Activated CD4-positive, alpha-beta T cell treated with anti-CD3 and anti-CD28 coated beads, Interleukin-2, amount 10 ng/mL, durations not matched to agents 7 days and 5 days (primary cell): ENCODE measurements around the gene PPT2. TPM values are rescaled to one million over a fixed set of nuclear protein-coding genes. Genes with fewer than 3 reads are reported as not detected.
A peak's percentile ranks its signal among the peaks of the same experiment; 100 is the strongest.
"Not testable (repeated sequence)": the region's sequence is repeated elsewhere in the genome, so short reads cannot be mapped to it uniquely, and the experiment has no call there.

ENCODE experiments used
- CTCF ChIA-PET: fragments of 350-600 bp; sonication (Branson Sonifier 250); formaldehyde crosslinking; loops from one replicate; lab custom pipeline; 2021; ENCODE audit warnings: antibody characterized with exemption; lab: Charles Lee
- POLR2A ChIA-PET: fragments of 350-600 bp; sonication (Branson Sonifier 250); formaldehyde crosslinking; loops from one replicate; lab custom pipeline; 2021; ENCODE audit warnings: antibody characterized with exemption; lab: Charles Lee
- DNase-seq: peaks from one replicate; pipeline ENCODE4 v3.0.0-alpha.2; 2020
- H3K27ac Mint-ChIP-seq: one replicate; pipeline ENCODE4 v1.8.0; 2021; ENCODE audit warnings: mild to moderate bottlenecking, moderate library complexity, mixed read lengths
- H3K27me3 Mint-ChIP-seq: one replicate; pipeline ENCODE4 v1.8.0; 2021; ENCODE audit warnings: mixed read lengths
- H3K36me3 Mint-ChIP-seq: one replicate; pipeline ENCODE4 v1.8.0; 2021; ENCODE audit warnings: low read depth, mixed read lengths
- H3K4me1 Mint-ChIP-seq: one replicate; pipeline ENCODE4 v1.8.0; 2021; ENCODE audit warnings: mixed read lengths
- H3K4me3 Mint-ChIP-seq: one replicate; pipeline ENCODE4 v1.8.0; 2021; ENCODE audit warnings: mild to moderate bottlenecking, moderate library complexity, mixed read lengths
- H3K9me3 Mint-ChIP-seq: one replicate; pipeline ENCODE4 v1.8.0; 2021; ENCODE audit warnings: mixed read lengths
- total RNA-seq, 2 experiments: library from RNA; stranded (reverse); gene quantifications; one replicate each; pipeline ENCODE4 v1.2.3, GENCODE V29; 2021

PPT2 gene
- total RNA-seq, 2 experiments from 2014 or later: 8.3 to 9.2 TPM

- ChIA-PET CTCF (interaction anchor here (1.0 to 1.2 kb wide), 2 partner anchors 9 to 67 kb away, joined by 4 to 5 read pairs; partner anchors contain the start of gene FKBPL), POLR2A (no interaction called here)
- peaks cover 4% of the 10 kb centered on the region for H3K36me3 Mint-ChIP-seq
- peaks cover 31% of the 10 kb centered on the region for H3K4me1 Mint-ChIP-seq
- peak overlapping the region; percentile 91 for H3K4me3 Mint-ChIP-seq
- H3K27me3 Mint-ChIP-seq: no peaks in the 10 kb centered on the region
- no peak for DNase-seq
- H3K27ac Mint-ChIP-seq: peak overlapping the region; percentile 99
- no peaks in the 10 kb centered on the region for H3K9me3 Mint-ChIP-seq
These were observed 43.0 kb downstream of the PPT2 start for GRCh38 chr6:32196682-32197616.

- Mint-ChIP-seq H3K27me3 (no peaks in the 10 kb centered on the region), H3K27ac (peak overlapping the region; percentile 57), H3K4me1 (peaks cover 27% of the 10 kb centered on the region), H3K9me3 (no peaks in the 10 kb centered on the region), H3K4me3 (no peak overlapping the region), H3K36me3 (no peaks in the 10 kb centered on the region)
- POLR2A ChIA-PET: no interaction called here
- CTCF ChIA-PET: interaction anchor here (0.6 to 1.2 kb wide), 2 partner anchors 18 to 69 kb away, joined by 3 to 4 read pairs; partner anchors contain the start of gene FKBPL
- no peak for DNase-seq
These were observed 44.4 kb downstream of the PPT2 start for GRCh38 chr6:32198345-32198696.

GRCh38 chr6:32198866-32199265, 44.9 kb downstream of the PPT2 start:
- Mint-ChIP-seq H3K36me3 (no peaks in the 10 kb centered on the region), H3K27me3 (peaks cover 1% of the 10 kb centered on the region), H3K9me3 (no peaks in the 10 kb centered on the region), H3K4me3 (no peak overlapping the region), H3K27ac (no peak overlapping the region), H3K4me1 (peaks cover 21% of the 10 kb centered on the region)
- ChIA-PET CTCF (no interaction called here), POLR2A (no interaction called here)
- DNase-seq: no peak

GRCh38 chr6:32200711-32201475, 47.0 kb downstream of the PPT2 start:
- Mint-ChIP-seq H3K36me3 (no peaks in the 10 kb centered on the region), H3K9me3 (no peaks in the 10 kb centered on the region), H3K27ac (peak overlapping the region; percentile 57), H3K27me3 (peaks cover 8% of the 10 kb centered on the region), H3K4me3 (no peak overlapping the region), H3K4me1 (peaks cover 5% of the 10 kb centered on the region)
- CTCF ChIA-PET: no interaction called here
- DNase-seq: no peak
- POLR2A ChIA-PET: interaction anchor here (0.7 kb wide), 1 partner anchor 504 kb away, joined by 3 read pairs; no protein-coding TSS in a partner anchor

- ChIA-PET CTCF (interaction anchor here (0.6 to 1.3 kb wide), 2 partner anchors 23 to 706 kb away, joined by 3 to 4 read pairs; no protein-coding TSS in a partner anchor), POLR2A (no interaction called here)
- Mint-ChIP-seq H3K4me3 (no peak overlapping the region), H3K9me3 (no peaks in the 10 kb centered on the region), H3K27me3 (peaks cover 8% of the 10 kb centered on the region), H3K36me3 (no peaks in the 10 kb centered on the region), H3K27ac (no peak overlapping the region), H3K4me1 (no peaks in the 10 kb centered on the region)
- no peak for DNase-seq
These were observed 48.2 kb downstream of the PPT2 start for GRCh38 chr6:32202186-32202585.

- POLR2A ChIA-PET: no interaction called here
- DNase-seq: no peak
- Mint-ChIP-seq H3K27me3 (peaks cover 10% of the 10 kb centered on the region), H3K9me3 (no peaks in the 10 kb centered on the region), H3K4me1 (no peaks in the 10 kb centered on the region), H3K36me3 (no peaks in the 10 kb centered on the region), H3K4me3 (no peak overlapping the region), H3K27ac (no peak overlapping the region)
- CTCF ChIA-PET: interaction anchor here (0.6 to 1.3 kb wide), 2 partner anchors 25 to 1818 kb away, joined by 3 to 4 read pairs; no protein-coding TSS in a partner anchor
These were observed 49.7 kb downstream of the PPT2 start for GRCh38 chr6:32203426-32204267.

GRCh38 chr6:32204268-32204715, 50.4 kb downstream of the PPT2 start:
- ChIA-PET POLR2A (no interaction called here), CTCF (interaction anchor here (1.2 kb wide), 1 partner anchor 9 kb away, joined by 4 read pairs; no protein-coding TSS in a partner anchor)
- DNase-seq: no peak
- H3K4me1 Mint-ChIP-seq: no peaks in the 10 kb centered on the region
- no peak overlapping the region for H3K4me3 Mint-ChIP-seq
- no peaks in the 10 kb centered on the region for H3K36me3 Mint-ChIP-seq
- no peaks in the 10 kb centered on the region for H3K9me3 Mint-ChIP-seq
- peaks cover 10% of the 10 kb centered on the region for H3K27me3 Mint-ChIP-seq
- no peak overlapping the region for H3K27ac Mint-ChIP-seq

GRCh38 chr6:32208996-32209395, 55.1 kb downstream of the PPT2 start:
- CTCF ChIA-PET: no interaction called here
- no peaks in the 10 kb centered on the region for H3K4me1 Mint-ChIP-seq
- no peaks in the 10 kb centered on the region for H3K9me3 Mint-ChIP-seq
- no peak for DNase-seq
- peaks cover 9% of the 10 kb centered on the region for H3K27me3 Mint-ChIP-seq
- H3K4me3 Mint-ChIP-seq: no peak overlapping the region
- H3K36me3 Mint-ChIP-seq: no peaks in the 10 kb centered on the region
- POLR2A ChIA-PET: no interaction called here
- H3K27ac Mint-ChIP-seq: no peak overlapping the region

GRCh38 chr6:32210191-32210601, 56.3 kb downstream of the PPT2 start:
- Mint-ChIP-seq H3K4me1 (no peaks in the 10 kb centered on the region), H3K27me3 (peaks cover 3% of the 10 kb centered on the region), H3K4me3 (no peak overlapping the region), H3K9me3 (no peaks in the 10 kb centered on the region), H3K36me3 (no peaks in the 10 kb centered on the region), H3K27ac (no peak overlapping the region)
- ChIA-PET POLR2A (no interaction called here), CTCF (no interaction called here)
- no peak for DNase-seq

GRCh38 chr6:32211432-32211831, 57.5 kb downstream of the PPT2 start:
- POLR2A ChIA-PET, DNase-seq, H3K27me3 Mint-ChIP-seq, H3K4me1 Mint-ChIP-seq, H3K27ac Mint-ChIP-seq, H3K36me3 Mint-ChIP-seq, H3K4me3 Mint-ChIP-seq, CTCF ChIA-PET, H3K9me3 Mint-ChIP-seq: not testable (repeated sequence)

- no peak for DNase-seq
- POLR2A ChIA-PET: no interaction called here
- H3K4me3 Mint-ChIP-seq: no peak overlapping the region
- CTCF ChIA-PET: no interaction called here
- no peak overlapping the region for H3K27ac Mint-ChIP-seq
- H3K4me1 Mint-ChIP-seq: no peaks in the 10 kb centered on the region
- H3K27me3 Mint-ChIP-seq: peaks cover 3% of the 10 kb centered on the region
- H3K9me3 Mint-ChIP-seq: no peaks in the 10 kb centered on the region
- no peaks in the 10 kb centered on the region for H3K36me3 Mint-ChIP-seq
These were observed 58.3 kb downstream of the PPT2 start for GRCh38 chr6:32212076-32212760.
